Fibroblast of skin of scalp (primary cell): ENCODE measurements around the gene EXOC4.

ENCODE experiments used
- DNase-seq: peaks from one replicate; pipeline ENCODE4 v3.0.0-alpha.2; 2013

The EXOC4 gene

GRCh38 chr7:133724148-133724547, 471.3 kb downstream of the EXOC4 start:
- no peak for DNase-seq

- no peak for DNase-seq
These were observed 471.8 kb downstream of the EXOC4 start for GRCh38 chr7:133724694-133725093.

GRCh38 chr7:133727476-133728214, 474.8 kb downstream of the EXOC4 start:
- DNase-seq, result no peak

GRCh38 chr7:133730360-133730759, 477.5 kb downstream of the EXOC4 start:
- peak; percentile 15 for DNase-seq

- DNase-seq, result no peak
These were observed 480.5 kb downstream of the EXOC4 start for GRCh38 chr7:133733401-133733800.

GRCh38 chr7:133735222-133735621, 482.3 kb downstream of the EXOC4 start:
- DNase-seq, result peak; percentile 3

- DNase-seq, result no peak
These were observed 486.9 kb downstream of the EXOC4 start for GRCh38 chr7:133739817-133740216.

- no peak for DNase-seq
These were observed 488.2 kb downstream of the EXOC4 start for GRCh38 chr7:133741078-133741477.

- no peak for DNase-seq
These were observed 488.8 kb downstream of the EXOC4 start for GRCh38 chr7:133741703-133742102.

GRCh38 chr7:133742709-133743538, 490.0 kb downstream of the EXOC4 start:
- DNase-seq, result peak; percentile 55

GRCh38 chr7:133744451-133744850, 491.6 kb downstream of the EXOC4 start:
- DNase-seq, result no peak

GRCh38 chr7:133746305-133746704, 493.4 kb downstream of the EXOC4 start:
- no peak for DNase-seq

- DNase-seq, result no peak
These were observed 494.0 kb downstream of the EXOC4 start for GRCh38 chr7:133746847-133747246.

- no peak for DNase-seq
These were observed 495.8 kb downstream of the EXOC4 start for GRCh38 chr7:133748443-133749407.

GRCh38 chr7:133750287-133750686, 497.4 kb downstream of the EXOC4 start:
- DNase-seq, result no peak

- no peak for DNase-seq
These were observed 498.2 kb downstream of the EXOC4 start for GRCh38 chr7:133751079-133751478.

GRCh38 chr7:133753513-133753912, 500.6 kb downstream of the EXOC4 start:
- DNase-seq, result no peak

- DNase-seq, result no peak
These were observed 501.8 kb downstream of the EXOC4 start for GRCh38 chr7:133754708-133755107.

- no peak for DNase-seq
These were observed 503.0 kb downstream of the EXOC4 start for GRCh38 chr7:133755901-133756300.

- DNase-seq, result no peak
These were observed 508.6 kb downstream of the EXOC4 start for GRCh38 chr7:133761443-133761842.

- DNase-seq, result no peak
These were observed 510.3 kb downstream of the EXOC4 start for GRCh38 chr7:133763076-133763640.

- DNase-seq, result no peak
These were observed 516.8 kb downstream of the EXOC4 start for GRCh38 chr7:133769668-133770067.
